Upper lobe of left lung (tissue), 6 donors: ENCODE measurements around the gene AGRN. TPM values are rescaled to one million over a fixed set of nuclear protein-coding genes. Genes with fewer than 3 reads are reported as not detected.

ENCODE experiments used
- ATAC-seq, 2 donors: fragments of 200-7000 bp; cut with Tn5 transposase; one replicate each; pipeline ENCODE4 v1.9.1; 2022; ENCODE audit warnings: mild to moderate bottlenecking in 2 of 2, moderate library complexity in 2 of 2; ENCODE audit not compliant: low FRiP score in 2 of 2
- DNase-seq, 2 donors: peaks; one replicate each; pipeline ENCODE4 v3.0.0-alpha.2; 2019 to 2020
- H3K27ac ChIP-seq, 4 donors: fragments of 200-600 bp; sonication (generic); one replicate each; pipeline ENCODE4 v1.5.1; 2016 to 2019
- H3K27me3 ChIP-seq, 4 donors: fragments of 200-600 bp; sonication (generic); one replicate each; pipeline ENCODE4 v1.5.1; 2017 to 2019
- H3K36me3 ChIP-seq, 4 donors: fragments of 200-600 bp; sonication (generic); one replicate each; pipeline ENCODE4 v1.5.1; 2016 to 2019
- H3K4me1 ChIP-seq, 4 donors: fragments of 200-600 bp; sonication (generic); one replicate each; pipeline ENCODE4 v1.5.1; 2018 to 2019
- H3K4me3 ChIP-seq, 4 donors: fragments of 200-600 bp; sonication (generic); one replicate each; pipeline ENCODE4 v1.5.1; 2017 to 2019; ENCODE audit warnings: mild to moderate bottlenecking in 2 of 4, moderate library complexity in 1 of 4
- H3K9me3 ChIP-seq, 4 donors: fragments of 200-600 bp; sonication (generic); one replicate each; pipeline ENCODE4 v1.5.1; 2018 to 2019
- CTCF ChIP-seq, 6 experiments: fragments of 450-650 bp in 4 of 6; fragments of 200-600 bp in 2 of 6; sonication (generic) in 2 of 6; IDR thresholded peaks; one replicate each; pipeline ENCODE4 v1.5.1; 2016 to 2019; ENCODE audit warnings: antibody characterized with exemption in 6 of 6
- EP300 ChIP-seq, 4 donors: sonication (generic); formaldehyde crosslinking; IDR thresholded peaks; one replicate each; pipeline ENCODE4 v1.5.1; 2017; ENCODE audit warnings: antibody characterized with exemption in 4 of 4, control low read depth in 2 of 4
- POLR2A ChIP-seq, 4 donors: fragments of 450-650 bp; IDR thresholded peaks; one replicate each; pipeline ENCODE4 v1.5.1; 2016 to 2017; ENCODE audit warnings: antibody characterized with exemption in 4 of 4, mild to moderate bottlenecking in 2 of 4
- POLR2AphosphoS5 ChIP-seq, 2 donors: sonication (generic); formaldehyde crosslinking; IDR thresholded peaks; one replicate each; pipeline ENCODE4 v1.5.1; 2017; ENCODE audit warnings: antibody characterized with exemption in 2 of 2
- WGBS, 2 donors: methylation state at CpG; one replicate each; pipeline ENCODE4 v1.1.5; 2017 to 2018; 5-methylcytosine and 5-hydroxymethylcytosine counted together
- total RNA-seq, 6 donors: library from RNA; depleted of rRNA in 4 of 6; stranded (reverse); fragments of >200 nt in 4 of 6; gene quantifications; one replicate each; pipeline versions ENCODE4 v1.1.0 to v1.2.1, GENCODE V29; 2016 to 2021
- donor health status: DM: no; HTN: no; CAD: no; lungs with moderate emphysema.
- donor health status: DM: no; HTN: yes; CAD: no; lungs with severe emphysema.

The AGRN gene
- total RNA-seq, 6 donors from 2014 or later: 91.0 to 316 (median 157) TPM

- Histone ChIP-seq H3K27ac (no peak overlapping the region), H3K27me3 (peaks cover 0 to 64% (median 28%) of the 10 kb centered on the region in 4 donors), H3K4me1 (peaks cover 25 to 42% (median 31%) of the 10 kb centered on the region in 4 donors), H3K36me3 (no peaks in the 10 kb centered on the region), H3K4me3 (no peak overlapping the region), H3K9me3 (no peaks in the 10 kb centered on the region)
- ATAC-seq (no peak), DNase-seq (peak in 1 of 2 donors; percentile 76)
- no peak for TF ChIP-seq EP300 (IDR thresholded peaks at IDR 0.05)
- TF ChIP-seq POLR2AphosphoS5 (IDR thresholded peaks at IDR 0.05): no peak
- TF ChIP-seq POLR2A (IDR thresholded peaks at IDR 0.05): no peak
- TF ChIP-seq CTCF (IDR thresholded peaks at IDR 0.05): no peak
- 41 to 56% methylated on average over 7 to 13 of the region's 18 CpGs for WGBS, 2 donors
These were observed 41.9 kb downstream of the AGRN start for GRCh38 chr1:1061682-1062345.

- no peak overlapping the region for H3K4me3 ChIP-seq
- H3K9me3 ChIP-seq: no peaks in the 10 kb centered on the region
- DNase-seq: peak in 1 of 2 donors; percentile 70
- peaks cover 25 to 42% (median 31%) of the 10 kb centered on the region in 4 donors for H3K4me1 ChIP-seq
- TF ChIP-seq CTCF (IDR thresholded peaks at IDR 0.05): no peak
- TF ChIP-seq EP300 (IDR thresholded peaks at IDR 0.05): no peak
- no peak for TF ChIP-seq POLR2AphosphoS5 (IDR thresholded peaks at IDR 0.05)
- no peak for TF ChIP-seq POLR2A (IDR thresholded peaks at IDR 0.05)
- 34 to 51% methylated on average over 8 to 26 of the region's 29 CpGs for WGBS, 2 donors
- no peak overlapping the region for H3K27ac ChIP-seq
- H3K27me3 ChIP-seq: peaks cover 0 to 64% (median 28%) of the 10 kb centered on the region in 4 donors
- no peak for ATAC-seq
- no peaks in the 10 kb centered on the region for H3K36me3 ChIP-seq
These were observed 42.6 kb downstream of the AGRN start for GRCh38 chr1:1062348-1063163.

GRCh38 chr1:1063261-1063944 lies 43.5 kb downstream of the AGRN start:
- H3K27me3 ChIP-seq: peaks cover 0 to 63% (median 29%) of the 10 kb centered on the region in 4 donors
- no peak overlapping the region for H3K4me3 ChIP-seq
- no peak for TF ChIP-seq EP300 (IDR thresholded peaks at IDR 0.05)
- TF ChIP-seq CTCF (IDR thresholded peaks at IDR 0.05): no peak
- TF ChIP-seq POLR2A (IDR thresholded peaks at IDR 0.05): no peak
- TF ChIP-seq POLR2AphosphoS5 (IDR thresholded peaks at IDR 0.05): no peak
- peaks cover 29 to 46% (median 34%) of the 10 kb centered on the region in 4 donors for H3K4me1 ChIP-seq
- H3K27ac ChIP-seq: no peak overlapping the region
- peak in 1 of 2 donors; percentile 69 for DNase-seq
- ATAC-seq: no peak
- WGBS, 2 donors: 63 to 71% methylated on average over 9 to 23 of the region's 24 CpGs
- H3K9me3 ChIP-seq: no peaks in the 10 kb centered on the region
- no peaks in the 10 kb centered on the region for H3K36me3 ChIP-seq

- H3K36me3 ChIP-seq: no peaks in the 10 kb centered on the region
- DNase-seq: peak; percentile 61 to 94
- ATAC-seq: peak; percentile 53 to 62
- H3K27ac ChIP-seq: no peak overlapping the region
- peak in 1 of 2 donors; percentile 11 for TF ChIP-seq POLR2AphosphoS5 (IDR thresholded peaks at IDR 0.05)
- TF ChIP-seq CTCF (IDR thresholded peaks at IDR 0.05): peak; percentile 89 to 96 (median 94)
- peak in 1 of 4 donors; percentile 2 for TF ChIP-seq EP300 (IDR thresholded peaks at IDR 0.05)
- peak in 1 of 4 donors; percentile 34 for TF ChIP-seq POLR2A (IDR thresholded peaks at IDR 0.05)
- H3K4me3 ChIP-seq: no peak overlapping the region
- H3K4me1 ChIP-seq: peaks cover 29 to 46% (median 34%) of the 10 kb centered on the region in 4 donors
- WGBS, 2 donors: 0 to 20% methylated on average over 2 to 23 of the region's 50 CpGs
- H3K9me3 ChIP-seq: no peaks in the 10 kb centered on the region
- H3K27me3 ChIP-seq: peaks cover 0 to 61% (median 27%) of the 10 kb centered on the region in 4 donors
These were observed 44.3 kb downstream of the AGRN start for GRCh38 chr1:1063945-1064831.
